Gastroesophageal sphincter (tissue), 4 donors: Measurements from ENCODE around the gene VASN. TPM values are rescaled to one million over a fixed set of nuclear protein-coding genes. Genes with fewer than 3 reads are reported as not detected.
A peak's percentile ranks its signal among the peaks of the same experiment; 100 is the strongest.
"Not testable (repeated sequence)": the region's sequence is repeated elsewhere in the genome, so short reads cannot be mapped to it uniquely, and the experiment has no call there.

ENCODE experiments used
- ATAC-seq: fragments of 150-250 bp; one replicate; pipeline ENCODE4 v1.9.1; 2016; ENCODE audit warnings: mild to moderate bottlenecking, moderate library complexity
- H3K27ac ChIP-seq, 4 donors: fragments of 200-600 bp; sonication (generic) in 3 of 4; 1 replicate in 3 of 4; 2 replicates in 1 of 4; pipeline ENCODE4 v1.5.1; 2016 to 2019
- H3K27me3 ChIP-seq: fragments of 200-600 bp; sonication (generic); one replicate; pipeline ENCODE4 v1.5.1; 2019
- H3K36me3 ChIP-seq, 2 donors: fragments of 200-600 bp; sonication (generic); one replicate each; pipeline ENCODE4 v1.5.1; 2019; ENCODE audit warnings: control low read depth in 1 of 2
- H3K4me1 ChIP-seq, 3 donors: fragments of 200-600 bp; sonication (generic); 1 replicate in 2 of 3; 2 replicates in 1 of 3; pipeline ENCODE4 v1.5.1; 2016 to 2019; ENCODE audit warnings: control low read depth in 2 of 3
- H3K4me3 ChIP-seq, 2 donors: fragments of 200-600 bp; sonication (generic); one replicate each; pipeline ENCODE4 v1.5.1; 2019; ENCODE audit warnings: mild to moderate bottlenecking in 1 of 2, moderate library complexity in 1 of 2
- H3K9me3 ChIP-seq, 3 donors: fragments of 200-600 bp; sonication (generic); one replicate each; pipeline ENCODE4 v1.5.1; 2017 to 2019; ENCODE audit warnings: control low read depth in 2 of 3
- EP300 ChIP-seq: sonication (generic); formaldehyde crosslinking; IDR thresholded peaks from one replicate; pipeline ENCODE4 v1.6.1; 2017; ENCODE audit warnings: antibody characterized with exemption, mild to moderate bottlenecking
- POLR2A ChIP-seq, 2 donors: fragments of 450-650 bp; IDR thresholded peaks; one replicate each; pipeline ENCODE4 v1.6.1; 2017; ENCODE audit warnings: antibody characterized with exemption in 2 of 2, mild to moderate bottlenecking in 2 of 2, moderate library complexity in 1 of 2
- POLR2AphosphoS5 ChIP-seq: sonication (generic); formaldehyde crosslinking; IDR thresholded peaks from one replicate; pipeline ENCODE4 v1.6.1; 2017; ENCODE audit warnings: antibody characterized with exemption
- WGBS, 2 donors: methylation state at CpG; one replicate each; pipeline ENCODE4 v1.1.5; 2018; ENCODE audit warnings: low coverage in 1 of 2; 5-methylcytosine and 5-hydroxymethylcytosine counted together
- total RNA-seq, 4 donors: library from RNA; depleted of rRNA; stranded (reverse); fragments of >200 nt; gene quantifications; one replicate each; pipeline ENCODE4 v1.1.0, GENCODE V29; 2016
- TF ChIP-seq, protein P1 (sequence below), 4 experiments: fragments of 200-600 bp in 2 of 4; fragments of 450-650 bp in 2 of 4; sonication (generic) in 1 of 4; IDR thresholded peaks; one replicate each; pipeline ENCODE4 v1.5.1; 2017 to 2019; ENCODE audit warnings: antibody characterized with exemption in 4 of 4, mild to moderate bottlenecking in 2 of 4, moderate library complexity in 2 of 4

VASN gene
- total RNA-seq, 4 donors from 2014 or later, result 6.8 to 35.8 (median 19.9) TPM

- TF ChIP-seq, protein P1, sequence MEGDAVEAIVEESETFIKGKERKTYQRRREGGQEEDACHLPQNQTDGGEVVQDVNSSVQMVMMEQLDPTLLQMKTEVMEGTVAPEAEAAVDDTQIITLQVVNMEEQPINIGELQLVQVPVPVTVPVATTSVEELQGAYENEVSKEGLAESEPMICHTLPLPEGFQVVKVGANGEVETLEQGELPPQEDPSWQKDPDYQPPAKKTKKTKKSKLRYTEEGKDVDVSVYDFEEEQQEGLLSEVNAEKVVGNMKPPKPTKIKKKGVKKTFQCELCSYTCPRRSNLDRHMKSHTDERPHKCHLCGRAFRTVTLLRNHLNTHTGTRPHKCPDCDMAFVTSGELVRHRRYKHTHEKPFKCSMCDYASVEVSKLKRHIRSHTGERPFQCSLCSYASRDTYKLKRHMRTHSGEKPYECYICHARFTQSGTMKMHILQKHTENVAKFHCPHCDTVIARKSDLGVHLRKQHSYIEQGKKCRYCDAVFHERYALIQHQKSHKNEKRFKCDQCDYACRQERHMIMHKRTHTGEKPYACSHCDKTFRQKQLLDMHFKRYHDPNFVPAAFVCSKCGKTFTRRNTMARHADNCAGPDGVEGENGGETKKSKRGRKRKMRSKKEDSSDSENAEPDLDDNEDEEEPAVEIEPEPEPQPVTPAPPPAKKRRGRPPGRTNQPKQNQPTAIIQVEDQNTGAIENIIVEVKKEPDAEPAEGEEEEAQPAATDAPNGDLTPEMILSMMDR (IDR thresholded peaks at IDR 0.05), result no peak
- TF ChIP-seq POLR2AphosphoS5, result no peak
- no peak for TF ChIP-seq EP300
- no peak for TF ChIP-seq POLR2A (IDR thresholded peaks at IDR 0.05)
- H3K4me1 ChIP-seq, result peaks cover 0 to 54% (median 4%) of the 10 kb centered on the region in 3 donors
- no peak for ATAC-seq
Measured at GRCh38 chr16:4342866-4343744, 28.5 kb upstream of the VASN start.

GRCh38 chr16:4344300-4344982, 27.2 kb upstream of the VASN start:
- ATAC-seq, H3K4me3 ChIP-seq, H3K9me3 ChIP-seq, H3K27me3 ChIP-seq: not testable (repeated sequence)
- 57% methylated on average over 1 of the region's 10 CpGs; no CpG with 5 or more reads in 1 of the 2 donors for WGBS, 2 donors
- H3K4me1 ChIP-seq, result peaks cover 0 to 53% (median 4%) of the 10 kb centered on the region in 3 donors
- H3K27ac ChIP-seq, result peak overlapping the region in 3 of 4 donors; percentile 7 to 43 (median 35)
- peaks cover 0 to 25% of the 10 kb centered on the region in 2 donors for H3K36me3 ChIP-seq

More at GRCh38 chr16:4342866-4343744, 28.5 kb upstream of the VASN start:
- Histone ChIP-seq H3K4me3 (no peak overlapping the region), H3K27ac (no peak overlapping the region), H3K9me3 (no peaks in the 10 kb centered on the region), H3K36me3 (peaks cover 0 to 38% of the 10 kb centered on the region in 2 donors), H3K27me3 (no peaks in the 10 kb centered on the region)
- 83% methylated on average over 5 of the region's 21 CpGs; no CpG with 5 or more reads in 1 of the 2 donors for WGBS, 2 donors

- Histone ChIP-seq H3K36me3 (peaks cover 0 to 18% of the 10 kb centered on the region in 2 donors), H3K4me3 (no peak overlapping the region), H3K27me3 (no peaks in the 10 kb centered on the region), H3K27ac (peak overlapping the region in 3 of 4 donors; percentile 7 to 43 (median 35)), H3K4me1 (peaks cover 0 to 53% (median 4%) of the 10 kb centered on the region in 3 donors), H3K9me3 (no peaks in the 10 kb centered on the region)
- TF ChIP-seq, protein P1 (IDR thresholded peaks at IDR 0.05), result no peak
- TF ChIP-seq POLR2A (IDR thresholded peaks at IDR 0.05) (no peak), EP300 (no peak), POLR2AphosphoS5 (no peak)
- no peak for ATAC-seq
- WGBS, 2 donors, result 59 to 89% methylated on average over 12 to 14 of the region's 26 CpGs
Measured at GRCh38 chr16:4344983-4345835, 26.4 kb upstream of the VASN start.

DNA sequence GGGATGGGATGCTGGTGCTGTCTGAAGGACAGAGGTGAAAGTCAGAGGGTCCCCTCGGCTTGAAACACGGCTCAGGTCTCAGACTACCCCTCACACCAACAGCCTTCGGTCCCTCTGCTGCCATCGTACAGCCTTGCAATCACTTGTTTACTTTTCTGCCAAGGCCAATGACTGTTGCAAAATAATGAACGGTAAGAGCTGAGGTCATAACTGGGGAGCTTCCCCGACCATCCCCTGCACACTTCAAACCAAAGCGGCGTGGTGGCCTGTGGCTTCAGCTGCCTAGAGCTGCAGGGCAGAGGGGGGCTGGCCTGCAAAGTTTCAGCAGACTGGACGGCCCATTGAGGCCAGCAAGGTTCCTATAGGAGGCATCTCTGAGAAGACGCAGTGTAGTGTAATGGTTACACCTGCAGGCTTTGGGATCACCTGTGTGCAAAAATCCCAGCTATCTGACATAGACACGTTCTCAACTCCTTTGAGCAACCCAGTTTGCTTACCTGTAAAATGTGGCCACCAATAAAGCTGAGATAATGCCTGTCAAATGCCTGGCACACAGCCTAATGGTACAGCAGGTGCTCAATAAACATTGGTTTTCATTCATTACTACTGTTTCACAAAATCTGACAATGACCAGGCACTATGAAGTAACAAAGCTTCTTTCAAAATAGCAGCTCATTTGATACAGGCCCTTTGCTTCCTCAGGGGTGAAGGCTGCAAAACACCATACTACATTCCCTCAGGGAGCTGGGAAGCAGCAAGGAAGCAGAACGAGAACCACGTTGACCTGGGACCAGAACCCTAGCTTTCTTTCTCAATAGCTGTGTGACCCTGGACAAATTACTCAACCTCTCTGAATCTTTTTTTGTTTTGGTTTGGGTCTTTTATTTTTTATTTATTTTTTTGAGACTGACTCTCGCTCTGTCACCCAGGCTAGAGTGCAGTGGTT, 25.5 kb upstream of the VASN start:
- TF ChIP-seq POLR2AphosphoS5, result no peak
- TF ChIP-seq EP300, result no peak
- peaks cover 0 to 55% (median 6%) of the 10 kb centered on the region in 3 donors for H3K4me1 ChIP-seq
- H3K27ac ChIP-seq, result peak overlapping the region in 1 of 4 donors; percentile 43
- H3K27me3 ChIP-seq, result no peaks in the 10 kb centered on the region
- ATAC-seq, result no peak
- H3K36me3 ChIP-seq, result peaks cover 0 to 9% of the 10 kb centered on the region in 2 donors
- H3K9me3 ChIP-seq, result no peaks in the 10 kb centered on the region
- 73 to 75% methylated on average over 3 to 5 of the region's 14 CpGs for WGBS, 2 donors
- H3K4me3 ChIP-seq, result no peak overlapping the region

DNA sequence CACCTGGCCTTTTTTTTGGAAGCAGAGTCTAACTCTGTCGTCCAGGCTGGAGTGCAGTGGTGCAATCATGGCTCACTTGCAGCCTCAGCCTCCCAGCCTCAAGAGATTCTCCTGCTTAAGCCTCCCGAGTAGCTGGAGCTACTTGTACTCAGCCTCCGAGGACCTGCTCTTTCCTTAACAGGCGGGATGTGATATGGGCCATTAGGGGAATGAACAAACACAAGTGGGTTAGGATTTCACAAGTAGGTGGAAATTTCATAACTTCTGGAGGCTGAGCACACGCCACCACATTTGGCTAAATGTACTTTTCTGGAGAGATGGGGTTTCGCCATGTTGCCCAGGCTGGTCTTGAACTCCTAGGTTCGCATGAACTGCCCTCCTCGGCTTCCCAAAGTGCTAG, 24.6 kb upstream of the VASN start:
- H3K27me3 ChIP-seq, result no peaks in the 10 kb centered on the region
- peaks cover 0 to 6% of the 10 kb centered on the region in 2 donors for H3K36me3 ChIP-seq
- no peak for TF ChIP-seq POLR2A (IDR thresholded peaks at IDR 0.05)
- no peak for TF ChIP-seq POLR2AphosphoS5
- TF ChIP-seq, protein P1 (IDR thresholded peaks at IDR 0.05), result no peak
- TF ChIP-seq EP300, result no peak
- ATAC-seq, result peak; percentile 30
- WGBS, 2 donors, result 72 to 93% methylated on average over 3 to 7 of the region's 8 CpGs
- H3K4me1 ChIP-seq, result peaks cover 0 to 61% (median 6%) of the 10 kb centered on the region in 3 donors
- H3K27ac ChIP-seq, result peak overlapping the region in 2 of 4 donors; percentile 1 to 27
- no peaks in the 10 kb centered on the region for H3K9me3 ChIP-seq
- H3K4me3 ChIP-seq, result no peak overlapping the region
